ENCODE data around the gene ACHE.
A peak's percentile ranks its signal among the peaks of the same experiment; 100 is the strongest.

Gene ACHE

GRCh38 chr7:100884736-100885439, 10.8 kb downstream of the ACHE start:
- DNase-seq, result no peak

- no peak for DNase-seq
Observed at GRCh38 chr7:100882785-100883526, 12.7 kb downstream of the ACHE start.

- no peak for DNase-seq
Observed at GRCh38 chr7:100882201-100882600, 13.5 kb downstream of the ACHE start.

- DNase-seq, result no peak
Observed at GRCh38 chr7:100881136-100881535, 14.6 kb downstream of the ACHE start.

GRCh38 chr7:100880645-100881044, 15.0 kb downstream of the ACHE start:
- DNase-seq, result no peak

- no peak for DNase-seq
Observed at GRCh38 chr7:100879685-100880261, 15.9 kb downstream of the ACHE start.

GRCh38 chr7:100878685-100879084, 17.0 kb downstream of the ACHE start:
- DNase-seq, result no peak

- DNase-seq, result no peak
Observed at GRCh38 chr7:100878013-100878412, 17.7 kb downstream of the ACHE start.

- DNase-seq, result peak; percentile 26
Observed at GRCh38 chr7:100875356-100875751, 20.3 kb downstream of the ACHE start.

- DNase-seq, result peak; percentile 99
Observed at GRCh38 chr7:100874577-100875355, 20.9 kb downstream of the ACHE start, which contains the start of gene SRRT. SRRT (plus strand) TSS chr7:100875103; CDS start chr7:100875591, 488 bp downstream.

GRCh38 chr7:100874300-100874576, 21.4 kb downstream of the ACHE start:
- DNase-seq, result no peak

GRCh38 chr7:100873599-100874299, 21.9 kb downstream of the ACHE start:
- no peak for DNase-seq

- no peak for DNase-seq
Observed at GRCh38 chr7:100867776-100868485, 27.8 kb downstream of the ACHE start.

- no peak for DNase-seq
Observed at GRCh38 chr7:100867040-100867775, 28.5 kb downstream of the ACHE start, which contains the start of gene TRIP6. TRIP6 (plus strand) TSS chr7:100867387; CDS start chr7:100867498, 111 bp downstream.

- DNase-seq, result no peak
Observed at GRCh38 chr7:100866729-100867039, 29.0 kb downstream of the ACHE start.

- DNase-seq, result no peak
Observed at GRCh38 chr7:100865938-100866728, 29.6 kb downstream of the ACHE start.

- no peak for DNase-seq
Observed at GRCh38 chr7:100865372-100865911, 30.2 kb downstream of the ACHE start.

- no peak for DNase-seq
Observed at GRCh38 chr7:100864263-100864845, 31.3 kb downstream of the ACHE start.

GRCh38 chr7:100863406-100863950, 32.2 kb downstream of the ACHE start:
- no peak for DNase-seq

- no peak for DNase-seq
Observed at GRCh38 chr7:100861616-100861985, 34.1 kb downstream of the ACHE start.
